ENCODE data around the gene CPT1A. TPM values are rescaled to one million over a fixed set of nuclear protein-coding genes. Genes with fewer than 3 reads are reported as not detected.
A peak's percentile ranks its signal among the peaks of the same experiment; 100 is the strongest.
"Not testable (repeated sequence)": the region's sequence is repeated elsewhere in the genome, so short reads cannot be mapped to it uniquely, and the experiment has no call there.

Gene CPT1A
- polyA plus RNA-seq (2012; ENCODE audit: missing spikeins), result 0.36 TPM

GRCh38 chr11:68841718-68842426 lies at the start of gene CPT1A:
Gene CPT1A (minus strand): TSS chr11:68841916. CDS start chr11:68815474, 26,442 bp downstream.
- DNase-seq (ENCODE audit: insufficient read length) (peak; percentile 64), FAIRE-seq (peak; percentile 88)
- no peak for TF ChIP-seq TAF1 (IDR thresholded peaks at IDR 0.05; ENCODE audit: borderline replicate concordance, low read depth, low read length)
- TF ChIP-seq POLR2AphosphoS5 (IDR thresholded peaks at IDR 0.05; ENCODE audit: low read depth, low read length), result no peak
- TF ChIP-seq POLR2A (IDR thresholded peaks at IDR 0.05; ENCODE audit: low read depth, low read length), result no peak

GRCh38 chr11:68890490-68891231 lies 48.9 kb upstream of the CPT1A start:
- FAIRE-seq (no peak), DNase-seq (ENCODE audit: insufficient read length) (no peak)
- TF ChIP-seq POLR2AphosphoS5 (IDR thresholded peaks at IDR 0.05; ENCODE audit: low read depth, low read length) (no peak), POLR2A (IDR thresholded peaks at IDR 0.05; ENCODE audit: low read depth, low read length) (0 out of 2 replicates have a peak, but pooled peaks have one; percentile 7), TAF1 (IDR thresholded peaks at IDR 0.05; ENCODE audit: borderline replicate concordance, low read depth, low read length) (no peak)

- DNase-seq (ENCODE audit: insufficient read length) (no peak), FAIRE-seq (no peak)
- TF ChIP-seq TAF1 (IDR thresholded peaks at IDR 0.05; ENCODE audit: borderline replicate concordance, low read depth, low read length) (no peak), POLR2AphosphoS5 (IDR thresholded peaks at IDR 0.05; ENCODE audit: low read depth, low read length) (no peak; the same call in none of the 2 replicates), POLR2A (IDR thresholded peaks at IDR 0.05; ENCODE audit: low read depth, low read length) (no peak)
These were observed 48.3 kb upstream of the CPT1A start for GRCh38 chr11:68889948-68890446.

GRCh38 chr11:68884827-68885226 lies 43.1 kb upstream of the CPT1A start:
- not testable (repeated sequence) for FAIRE-seq; DNase-seq (ENCODE audit: insufficient read length)

GRCh38 chr11:68882391-68882790 lies 40.7 kb upstream of the CPT1A start:
- DNase-seq (ENCODE audit: insufficient read length), result no peak
- TF ChIP-seq POLR2AphosphoS5 (IDR thresholded peaks at IDR 0.05; ENCODE audit: low read depth, low read length) (no peak), TAF1 (IDR thresholded peaks at IDR 0.05; ENCODE audit: borderline replicate concordance, low read depth, low read length) (no peak), POLR2A (IDR thresholded peaks at IDR 0.05; ENCODE audit: low read depth, low read length) (no peak)
- no peak for FAIRE-seq

- DNase-seq (ENCODE audit: insufficient read length), result no peak
- TF ChIP-seq TAF1 (IDR thresholded peaks at IDR 0.05; ENCODE audit: borderline replicate concordance, low read depth, low read length) (no peak), POLR2A (IDR thresholded peaks at IDR 0.05; ENCODE audit: low read depth, low read length) (no peak), POLR2AphosphoS5 (IDR thresholded peaks at IDR 0.05; ENCODE audit: low read depth, low read length) (no peak)
- no peak for FAIRE-seq
These were observed 39.6 kb upstream of the CPT1A start for GRCh38 chr11:68881320-68881719.

- no peak for FAIRE-seq
- DNase-seq (ENCODE audit: insufficient read length), result no peak
- TF ChIP-seq TAF1 (IDR thresholded peaks at IDR 0.05; ENCODE audit: borderline replicate concordance, low read depth, low read length) (no peak), POLR2AphosphoS5 (IDR thresholded peaks at IDR 0.05; ENCODE audit: low read depth, low read length) (no peak), POLR2A (IDR thresholded peaks at IDR 0.05; ENCODE audit: low read depth, low read length) (no peak)
These were observed 39.1 kb upstream of the CPT1A start for GRCh38 chr11:68880851-68881250.

- FAIRE-seq (no peak), DNase-seq (ENCODE audit: insufficient read length) (no peak)
- TF ChIP-seq POLR2A (IDR thresholded peaks at IDR 0.05; ENCODE audit: low read depth, low read length) (no peak), POLR2AphosphoS5 (IDR thresholded peaks at IDR 0.05; ENCODE audit: low read depth, low read length) (no peak), TAF1 (IDR thresholded peaks at IDR 0.05; ENCODE audit: borderline replicate concordance, low read depth, low read length) (no peak)
These were observed 36.3 kb upstream of the CPT1A start for GRCh38 chr11:68878022-68878421.

- DNase-seq (ENCODE audit: insufficient read length), result no peak
- no peak for FAIRE-seq
- TF ChIP-seq POLR2AphosphoS5 (IDR thresholded peaks at IDR 0.05; ENCODE audit: low read depth, low read length) (no peak), TAF1 (IDR thresholded peaks at IDR 0.05; ENCODE audit: borderline replicate concordance, low read depth, low read length) (no peak), POLR2A (IDR thresholded peaks at IDR 0.05; ENCODE audit: low read depth, low read length) (no peak)
These were observed 30.7 kb upstream of the CPT1A start for GRCh38 chr11:68872216-68873003.

GRCh38 chr11:68870470-68870869 lies 28.8 kb upstream of the CPT1A start:
- TF ChIP-seq TAF1 (IDR thresholded peaks at IDR 0.05; ENCODE audit: borderline replicate concordance, low read depth, low read length), result no peak
- no peak for TF ChIP-seq POLR2A (IDR thresholded peaks at IDR 0.05; ENCODE audit: low read depth, low read length)
- TF ChIP-seq POLR2AphosphoS5 (IDR thresholded peaks at IDR 0.05; ENCODE audit: low read depth, low read length), result no peak
- no peak for DNase-seq (ENCODE audit: insufficient read length)

GRCh38 chr11:68868221-68868835 lies 26.6 kb upstream of the CPT1A start:
- FAIRE-seq, result no peak
- no peak for TF ChIP-seq TAF1 (IDR thresholded peaks at IDR 0.05; ENCODE audit: borderline replicate concordance, low read depth, low read length)
- no peak for TF ChIP-seq POLR2AphosphoS5 (IDR thresholded peaks at IDR 0.05; ENCODE audit: low read depth, low read length)
- TF ChIP-seq POLR2A (IDR thresholded peaks at IDR 0.05; ENCODE audit: low read depth, low read length), result no peak
- no peak for DNase-seq (ENCODE audit: insufficient read length)

More at GRCh38 chr11:68870470-68870869, 28.8 kb upstream of the CPT1A start:
- FAIRE-seq, result no peak
